HEK293 (cell line): ENCODE data around the gene BCAS3.

Experiments used
- CTCF ChIA-PET: fragments of 350-600 bp; formaldehyde crosslinking; extraction: SDS; loops from one replicate; lab custom pipeline; 2021; ENCODE audit warnings: antibody characterized with exemption; lab: Yijun Ruan, JAX
- POLR2A ChIA-PET: fragments of 300-600 bp; formaldehyde crosslinking; extraction: SDS; loops from one replicate; lab custom pipeline; 2020; ENCODE audit warnings: antibody characterized with exemption, inconsistent platforms; lab: Yijun Ruan, JAX
- H3K27ac ChIP-seq: fragments of 200-500 bp; sonication (Bioruptor generic); 2 replicates; pipeline ENCODE4 v1.5.1; 2014; ENCODE audit warnings: low read depth, low read length, control low read depth, inconsistent platforms; ENCODE audit errors: extremely low read depth
- H3K36me3 ChIP-seq, 2 experiments: fragments of 200-500 bp in 1 of 2; sonication (Bioruptor generic) in 1 of 2; 1 replicate in 1 of 2; 2 replicates in 1 of 2; pipeline ENCODE4 v1.5.1; 2014 to 2017; ENCODE audit warnings: inconsistent platforms in 2 of 2, low read length in 2 of 2; ENCODE audit not compliant: control insufficient read depth in 2 of 2, insufficient read depth in 1 of 2
- H3K4me1 ChIP-seq: fragments of 200-500 bp; sonication (Bioruptor generic); 2 replicates; pipeline ENCODE4 v1.5.1; 2014; ENCODE audit warnings: mild to moderate bottlenecking, low read length, inconsistent platforms; ENCODE audit not compliant: control insufficient read depth, insufficient read depth
- H3K4me3 ChIP-seq: 2 replicates; pipeline ENCODE4 v1.5.1; 2011; ENCODE audit warnings: low read depth, mild to moderate bottlenecking, control low read depth, low read length, moderate library complexity
- H3K9me3 ChIP-seq: fragments of 200-500 bp; sonication (Bioruptor generic); 2 replicates; pipeline ENCODE4 v1.5.1; 2014; ENCODE audit warnings: low read depth, low read length, inconsistent platforms; ENCODE audit not compliant: control insufficient read depth, insufficient read depth
- FEZF1 ChIP-seq: fragments of 450-650 bp; formaldehyde crosslinking; IDR thresholded peaks from 2 replicates; pipeline ENCODE4 v1.5.1; 2016; ENCODE audit warnings: missing biosample characterization, missing genetic modification characterization
- GFI1B ChIP-seq: fragments of 450-650 bp; formaldehyde crosslinking; IDR thresholded peaks from 2 replicates; pipeline ENCODE4 v1.5.1; 2016; ENCODE audit warnings: missing biosample characterization, missing genetic modification characterization
- HOXC10 ChIP-seq: sonication (generic); formaldehyde crosslinking; IDR thresholded peaks from 2 replicates; pipeline ENCODE4 v1.8.1; 2023; ENCODE audit warnings: mild to moderate bottlenecking, missing genetic modification reagents
- SCRT1 ChIP-seq: fragments of 450-650 bp; formaldehyde crosslinking; IDR thresholded peaks from 2 replicates; pipeline ENCODE4 v1.5.1; 2016; ENCODE audit warnings: missing biosample characterization, missing genetic modification characterization, borderline replicate concordance
- ZBTB7A ChIP-seq: fragments of 450-650 bp; formaldehyde crosslinking; IDR thresholded peaks from 2 replicates; pipeline ENCODE4 v1.5.1; 2016; ENCODE audit warnings: low read depth, missing biosample characterization, missing genetic modification characterization
- ZFHX2 ChIP-seq: fragments of 450-650 bp; formaldehyde crosslinking; conservative IDR thresholded peaks from 2 replicates; pipeline ENCODE4 v1.5.1; 2016; ENCODE audit warnings: missing biosample characterization, missing genetic modification characterization
- ZNF24 ChIP-seq: fragments of 450-650 bp; formaldehyde crosslinking; IDR thresholded peaks from 2 replicates; pipeline ENCODE4 v1.5.1; 2016; ENCODE audit warnings: missing biosample characterization, missing genetic modification characterization
- ZNF473 ChIP-seq: fragments of 450-650 bp; formaldehyde crosslinking; IDR thresholded peaks from 2 replicates; pipeline ENCODE4 v1.5.1; 2017; ENCODE audit warnings: missing biosample characterization, missing genetic modification characterization
- ZNF501 ChIP-seq: fragments of 450-650 bp; formaldehyde crosslinking; IDR thresholded peaks from 2 replicates; pipeline ENCODE4 v1.5.1; 2016; ENCODE audit warnings: missing biosample characterization, missing genetic modification characterization
- ZNF544 ChIP-seq: fragments of 450-650 bp; formaldehyde crosslinking; IDR thresholded peaks from 2 replicates; pipeline ENCODE4 v1.5.0; 2017; ENCODE audit warnings: missing biosample characterization, missing genetic modification characterization
- ZNF585B ChIP-seq: fragments of 450-650 bp; formaldehyde crosslinking; IDR thresholded peaks from 2 replicates; pipeline ENCODE4 v1.5.1; 2016; ENCODE audit warnings: missing biosample characterization, missing genetic modification characterization
- ZNF670 ChIP-seq: fragments of 450-650 bp; formaldehyde crosslinking; IDR thresholded peaks from 2 replicates; pipeline ENCODE4 v1.5.1; 2016; ENCODE audit warnings: missing biosample characterization, missing genetic modification characterization, low read depth
- ZNF701 ChIP-seq: fragments of 450-650 bp; formaldehyde crosslinking; IDR thresholded peaks from 2 replicates; pipeline ENCODE4 v1.5.1; 2016; ENCODE audit warnings: missing biosample characterization, missing genetic modification characterization
- ZNF747 ChIP-seq: fragments of 450-650 bp; formaldehyde crosslinking; IDR thresholded peaks from 2 replicates; pipeline ENCODE4 v1.5.1; 2016; ENCODE audit warnings: missing biosample characterization, missing genetic modification characterization
- TF ChIP-seq, protein P1 (sequence below): fragments of 450-650 bp; formaldehyde crosslinking; IDR thresholded peaks from 2 replicates; pipeline ENCODE4 v1.5.1; 2016; ENCODE audit warnings: missing biosample characterization, missing genetic modification characterization
- TF ChIP-seq, protein P2 (sequence below): fragments of 450-650 bp; formaldehyde crosslinking; IDR thresholded peaks from 2 replicates; pipeline ENCODE4 v1.5.1; 2016; ENCODE audit warnings: missing biosample characterization, missing genetic modification characterization, borderline replicate concordance
- TF ChIP-seq, protein P3 (sequence below): fragments of 450-650 bp; formaldehyde crosslinking; IDR thresholded peaks from 2 replicates; pipeline ENCODE4 v1.5.1; 2016; ENCODE audit warnings: missing biosample characterization, missing genetic modification characterization

The BCAS3 gene

DNA sequence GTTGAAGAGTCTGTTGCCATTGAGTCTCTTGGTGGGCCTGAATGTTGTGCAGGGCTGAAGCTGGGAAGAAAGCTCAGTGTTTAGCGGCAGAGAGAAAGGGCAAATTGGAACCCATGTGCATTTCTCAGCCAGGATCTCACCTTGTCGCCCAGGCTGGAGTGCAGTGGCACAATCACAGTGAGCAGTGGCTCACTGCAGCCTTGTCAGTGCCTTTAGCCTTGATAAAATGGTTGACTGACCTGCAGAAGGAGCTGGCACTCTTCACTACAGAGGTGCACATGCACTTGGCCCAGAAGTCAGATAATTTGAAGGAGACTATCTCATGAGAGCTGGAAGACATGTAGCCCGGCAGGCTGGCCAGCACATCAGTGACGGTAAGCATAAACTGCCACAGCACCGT, 597.7 kb downstream of the BCAS3 start:
- ChIA-PET CTCF (interaction anchor here (0.6 to 1.2 kb wide), 2 partner anchors 10 to 11 kb away, joined by 3 to 7 read pairs; no protein-coding TSS in a partner anchor), POLR2A (no interaction called here)

DNA sequence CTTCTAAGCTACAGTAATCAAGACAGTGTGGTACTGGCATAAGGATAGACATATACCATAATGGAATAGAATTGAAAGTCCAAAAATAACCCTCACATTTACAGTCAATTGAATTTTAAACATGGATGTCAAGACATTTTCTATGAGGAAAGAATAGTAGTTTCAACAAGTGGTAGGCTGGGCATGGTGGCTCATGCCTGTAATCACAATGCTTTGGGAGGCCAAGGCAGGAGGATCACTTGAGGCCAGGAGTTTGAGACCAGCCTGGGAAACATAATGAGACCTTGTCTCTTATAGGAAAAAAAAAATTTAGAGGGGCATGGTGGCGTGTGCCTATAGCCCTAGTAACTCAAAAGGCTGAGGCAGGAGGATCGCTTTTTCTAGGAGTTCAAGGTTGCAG, 599.2 kb downstream of the BCAS3 start:
- POLR2A ChIA-PET, result no interaction called here
- CTCF ChIA-PET, result interaction anchor here (0.6 kb wide), 1 partner anchor 361 kb away, joined by 3 read pairs; no protein-coding TSS in a partner anchor
- H3K4me1 ChIP-seq, result peaks cover 9% of the 10 kb centered on the region

More for the DNA sequence above, 597.7 kb downstream of the BCAS3 start:
- no peak for TF ChIP-seq ZNF747
- TF ChIP-seq ZNF24 (tag by site-specific recombination), result no peak
- TF ChIP-seq, protein P1, sequence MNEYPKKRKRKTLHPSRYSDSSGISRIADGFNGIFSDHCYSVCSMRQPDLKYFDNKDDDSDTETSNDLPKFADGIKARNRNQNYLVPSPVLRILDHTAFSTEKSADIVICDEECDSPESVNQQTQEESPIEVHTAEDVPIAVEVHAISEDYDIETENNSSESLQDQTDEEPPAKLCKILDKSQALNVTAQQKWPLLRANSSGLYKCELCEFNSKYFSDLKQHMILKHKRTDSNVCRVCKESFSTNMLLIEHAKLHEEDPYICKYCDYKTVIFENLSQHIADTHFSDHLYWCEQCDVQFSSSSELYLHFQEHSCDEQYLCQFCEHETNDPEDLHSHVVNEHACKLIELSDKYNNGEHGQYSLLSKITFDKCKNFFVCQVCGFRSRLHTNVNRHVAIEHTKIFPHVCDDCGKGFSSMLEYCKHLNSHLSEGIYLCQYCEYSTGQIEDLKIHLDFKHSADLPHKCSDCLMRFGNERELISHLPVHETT (tag by site-specific recombination), result no peak
- TF ChIP-seq ZNF501, result no peak
- no peak for TF ChIP-seq GFI1B
- TF ChIP-seq ZNF585B, result no peak
- TF ChIP-seq ZFHX2 (tag by site-specific recombination), result no peak
- no peak for TF ChIP-seq ZBTB7A (tag by site-specific recombination)
- no peak for TF ChIP-seq ZNF473 (tag by site-specific recombination)
- H3K9me3 ChIP-seq, result no peaks in the 10 kb centered on the region
- H3K4me1 ChIP-seq, result peaks cover 9% of the 10 kb centered on the region
- H3K36me3 ChIP-seq, result no peaks in the 10 kb centered on the region
- H3K4me3 ChIP-seq, result no peak overlapping the region
- H3K27ac ChIP-seq, result no peak overlapping the region

More for the DNA sequence above, 599.2 kb downstream of the BCAS3 start:
- Histone ChIP-seq H3K36me3 (no peaks in the 10 kb centered on the region), H3K27ac (no peak overlapping the region), H3K4me3 (no peak overlapping the region), H3K9me3 (no peaks in the 10 kb centered on the region)
- TF ChIP-seq, protein P2, sequence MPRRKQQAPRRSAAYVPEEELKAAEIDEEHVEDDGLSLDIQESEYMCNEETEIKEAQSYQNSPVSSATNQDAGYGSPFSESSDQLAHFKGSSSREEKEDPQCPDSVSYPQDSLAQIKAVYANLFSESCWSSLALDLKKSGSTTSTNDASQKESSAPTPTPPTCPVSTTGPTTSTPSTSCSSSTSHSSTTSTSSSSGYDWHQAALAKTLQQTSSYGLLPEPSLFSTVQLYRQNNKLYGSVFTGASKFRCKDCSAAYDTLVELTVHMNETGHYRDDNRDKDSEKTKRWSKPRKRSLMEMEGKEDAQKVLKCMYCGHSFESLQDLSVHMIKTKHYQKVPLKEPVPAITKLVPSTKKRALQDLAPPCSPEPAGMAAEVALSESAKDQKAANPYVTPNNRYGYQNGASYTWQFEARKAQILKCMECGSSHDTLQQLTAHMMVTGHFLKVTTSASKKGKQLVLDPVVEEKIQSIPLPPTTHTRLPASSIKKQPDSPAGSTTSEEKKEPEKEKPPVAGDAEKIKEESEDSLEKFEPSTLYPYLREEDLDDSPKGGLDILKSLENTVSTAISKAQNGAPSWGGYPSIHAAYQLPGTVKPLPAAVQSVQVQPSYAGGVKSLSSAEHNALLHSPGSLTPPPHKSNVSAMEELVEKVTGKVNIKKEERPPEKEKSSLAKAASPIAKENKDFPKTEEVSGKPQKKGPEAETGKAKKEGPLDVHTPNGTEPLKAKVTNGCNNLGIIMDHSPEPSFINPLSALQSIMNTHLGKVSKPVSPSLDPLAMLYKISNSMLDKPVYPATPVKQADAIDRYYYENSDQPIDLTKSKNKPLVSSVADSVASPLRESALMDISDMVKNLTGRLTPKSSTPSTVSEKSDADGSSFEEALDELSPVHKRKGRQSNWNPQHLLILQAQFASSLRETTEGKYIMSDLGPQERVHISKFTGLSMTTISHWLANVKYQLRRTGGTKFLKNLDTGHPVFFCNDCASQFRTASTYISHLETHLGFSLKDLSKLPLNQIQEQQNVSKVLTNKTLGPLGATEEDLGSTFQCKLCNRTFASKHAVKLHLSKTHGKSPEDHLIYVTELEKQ, result no peak
- TF ChIP-seq FEZF1 (no peak), ZNF544 (no peak), ZNF670 (tag by site-specific recombination) (no peak), ZNF701 (no peak), SCRT1 (no peak), HOXC10 (no peak)
- TF ChIP-seq, protein P3, sequence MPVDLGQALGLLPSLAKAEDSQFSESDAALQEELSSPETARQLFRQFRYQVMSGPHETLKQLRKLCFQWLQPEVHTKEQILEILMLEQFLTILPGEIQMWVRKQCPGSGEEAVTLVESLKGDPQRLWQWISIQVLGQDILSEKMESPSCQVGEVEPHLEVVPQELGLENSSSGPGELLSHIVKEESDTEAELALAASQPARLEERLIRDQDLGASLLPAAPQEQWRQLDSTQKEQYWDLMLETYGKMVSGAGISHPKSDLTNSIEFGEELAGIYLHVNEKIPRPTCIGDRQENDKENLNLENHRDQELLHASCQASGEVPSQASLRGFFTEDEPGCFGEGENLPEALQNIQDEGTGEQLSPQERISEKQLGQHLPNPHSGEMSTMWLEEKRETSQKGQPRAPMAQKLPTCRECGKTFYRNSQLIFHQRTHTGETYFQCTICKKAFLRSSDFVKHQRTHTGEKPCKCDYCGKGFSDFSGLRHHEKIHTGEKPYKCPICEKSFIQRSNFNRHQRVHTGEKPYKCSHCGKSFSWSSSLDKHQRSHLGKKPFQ (tag by site-specific recombination), result no peak
